GM19463 (cell line): ENCODE results near the gene FAM227A.

Experiments
- ATAC-seq: cut with Tn5 transposase; IDR thresholded peaks from one replicate; pipeline ENCODE4 v1.9.1; 2021; ENCODE audit warnings: mild to moderate bottlenecking, moderate library complexity; ENCODE audit not compliant: unreplicated experiment

FAM227A gene

GRCh38 chr22:38554281-38554680 is 101.9 kb downstream of the FAM227A start:
- ATAC-seq, result no peak

GRCh38 chr22:38549101-38549894 is 106.9 kb downstream of the FAM227A start:
- no peak for ATAC-seq

- ATAC-seq, result no peak
Measured at GRCh38 chr22:38540701-38541100, 115.5 kb downstream of the FAM227A start.

GRCh38 chr22:38531251-38531938 is 124.8 kb downstream of the FAM227A start:
- ATAC-seq, result no peak
